GM23338 (cell line): Measurements from ENCODE around the gene DOCK4. TPM values are rescaled to one million over a fixed set of nuclear protein-coding genes. Genes with fewer than 3 reads are reported as not detected.

ENCODE experiments used
- ATAC-seq: fragments of 200-7000 bp; cut with Tn5 transposase; 3 replicates; pipeline ENCODE4 v1.9.1; 2020
- DNase-seq: peaks from one replicate; pipeline ENCODE4 v3.0.0-alpha.2; 2015; ENCODE audit warnings: low spot score
- H2AFZ ChIP-seq: fragments of 200-600 bp; sonication (generic); 2 replicates; pipeline ENCODE4 v1.8.0; 2016; ENCODE audit warnings: antibody characterized with exemption, mild to moderate bottlenecking, moderate library complexity
- H3F3A ChIP-seq: fragments of 200-600 bp; sonication (generic); replicated peaks from 2 replicates; pipeline ENCODE4 v1.8.0; 2017; ENCODE audit warnings: antibody characterized with exemption, mixed run types, low read depth
- H3K27ac ChIP-seq: fragments of 200-600 bp; sonication (generic); 2 replicates; pipeline ENCODE4 v1.6.1; 2016; ENCODE audit warnings: low read depth
- H3K27me3 ChIP-seq: fragments of 200-600 bp; sonication (generic); 2 replicates; pipeline ENCODE4 v1.8.0; 2016; ENCODE audit warnings: mild to moderate bottlenecking, mixed run types, moderate library complexity; ENCODE audit not compliant: insufficient read depth
- H3K36me3 ChIP-seq: fragments of 200-600 bp; sonication (generic); 2 replicates; pipeline ENCODE4 v1.8.0; 2016; ENCODE audit warnings: mild to moderate bottlenecking; ENCODE audit not compliant: insufficient read depth
- H3K4me1 ChIP-seq: fragments of 200-600 bp; sonication (generic); 2 replicates; pipeline ENCODE4 v1.8.0; 2016; ENCODE audit warnings: mild to moderate bottlenecking, moderate library complexity; ENCODE audit not compliant: insufficient read depth
- H3K4me2 ChIP-seq: fragments of 200-600 bp; sonication (generic); 2 replicates; pipeline ENCODE4 v1.7.1; 2017; ENCODE audit warnings: mixed run types
- H3K4me3 ChIP-seq: fragments of 200-600 bp; sonication (generic); 2 replicates; pipeline ENCODE4 v1.6.1; 2016; ENCODE audit warnings: mixed run types
- H3K79me2 ChIP-seq: fragments of 200-600 bp; sonication (generic); replicated peaks from 2 replicates; pipeline ENCODE4 v1.8.0; 2017; ENCODE audit warnings: mild to moderate bottlenecking; ENCODE audit not compliant: insufficient read depth
- H3K9me2 ChIP-seq: fragments of 200-600 bp; sonication (generic); 2 replicates; pipeline ENCODE4 v1.8.0; 2017; ENCODE audit not compliant: insufficient read depth
- H4K20me1 ChIP-seq: fragments of 200-600 bp; sonication (generic); replicated peaks from 2 replicates; pipeline ENCODE4 v1.8.0; 2017; ENCODE audit warnings: mild to moderate bottlenecking; ENCODE audit not compliant: insufficient read depth
- H3K27ac Mint-ChIP-seq: 2 replicates; pipeline ENCODE4 v1.8.0; 2020; ENCODE audit warnings: inconsistent platforms, mild to moderate bottlenecking, moderate library complexity, mixed read lengths
- H3K27me3 Mint-ChIP-seq: 3 replicates; pipeline ENCODE4 v1.8.0; 2022; ENCODE audit warnings: low read depth, mild to moderate bottlenecking, moderate library complexity, mixed read lengths, inconsistent platforms; ENCODE audit not compliant: insufficient read depth, poor library complexity
- H3K36me3 Mint-ChIP-seq: 3 replicates; pipeline ENCODE4 v1.8.0; 2021; ENCODE audit warnings: low read depth, mild to moderate bottlenecking, inconsistent platforms, moderate library complexity, mixed read lengths
- H3K4me1 Mint-ChIP-seq: 3 replicates; pipeline ENCODE4 v1.8.0; 2020; ENCODE audit warnings: mild to moderate bottlenecking, inconsistent platforms, mixed read lengths
- H3K4me3 Mint-ChIP-seq: 3 replicates; pipeline ENCODE4 v1.8.0; 2021; ENCODE audit warnings: moderate library complexity, mild to moderate bottlenecking, inconsistent platforms, mixed read lengths
- H3K9me3 Mint-ChIP-seq: 3 replicates; pipeline ENCODE4 v1.8.0; 2020; ENCODE audit warnings: moderate library complexity, mild to moderate bottlenecking, inconsistent platforms, mixed read lengths
- CREB1 ChIP-seq: fragments of 250-450 bp; sonication (Bioruptor Pico); IDR thresholded peaks from 2 replicates; pipeline ENCODE4 v1.5.0; 2020; ENCODE audit warnings: low read depth, mild to moderate bottlenecking, moderate library complexity
- ETS1 ChIP-seq: IDR thresholded peaks from 2 replicates; pipeline ENCODE4 v1.6.1; 2016; ENCODE audit warnings: antibody characterized with exemption
- EZH2 ChIP-seq: fragments of 200-600 bp; sonication (generic); IDR thresholded peaks from one replicate; pipeline ENCODE4 v1.8.0; 2017; ENCODE audit warnings: antibody characterized with exemption, mild to moderate bottlenecking, low read depth; ENCODE audit not compliant: unreplicated experiment
- EZH2phosphoT487 ChIP-seq: fragments of 200-600 bp; sonication (generic); IDR thresholded peaks from one replicate; pipeline ENCODE4 v1.8.1; 2018; ENCODE audit warnings: antibody characterized with exemption; ENCODE audit not compliant: unreplicated experiment
- JUNB ChIP-seq: IDR thresholded peaks from one replicate; pipeline ENCODE4 v1.6.1; 2016; ENCODE audit warnings: antibody characterized with exemption; ENCODE audit not compliant: unreplicated experiment
- NANOG ChIP-seq: IDR thresholded peaks from 2 replicates; pipeline ENCODE4 v1.6.1; 2016; ENCODE audit warnings: antibody characterized with exemption, borderline replicate concordance
- POLR2AphosphoS5 ChIP-seq: IDR thresholded peaks from 2 replicates; pipeline ENCODE4 v1.6.1; 2016; ENCODE audit warnings: antibody characterized with exemption, low read depth
- REST ChIP-seq: IDR thresholded peaks from one replicate; pipeline ENCODE4 v1.6.1; 2018; ENCODE audit warnings: antibody characterized with exemption; ENCODE audit not compliant: unreplicated experiment
- STAT1 ChIP-seq: IDR thresholded peaks from one replicate; pipeline ENCODE4 v1.6.1; 2016; ENCODE audit warnings: antibody characterized with exemption; ENCODE audit not compliant: unreplicated experiment
- ZNF114 ChIP-seq: fragments of 250-450 bp; sonication (Bioruptor Pico); IDR thresholded peaks from 2 replicates; pipeline ENCODE4 v1.5.0; 2020; ENCODE audit warnings: mild to moderate bottlenecking, moderate library complexity
- ZNF331 ChIP-seq: fragments of 250-450 bp; sonication (Bioruptor Pico); IDR thresholded peaks from 2 replicates; pipeline ENCODE4 v1.5.0; 2020; ENCODE audit warnings: low read depth, mild to moderate bottlenecking, moderate library complexity
- ZNF462 ChIP-seq: fragments of 250-450 bp; sonication (Bioruptor Pico); IDR thresholded peaks from 2 replicates; pipeline ENCODE4 v1.5.0; 2020; ENCODE audit warnings: mild to moderate bottlenecking, moderate library complexity
- polyA plus RNA-seq: library from polyadenylated mRNA; unstranded; fragments of >200 nt; fragmentation: Nextera tagmentation; extraction: Ambion mirVana; gene quantifications from 2 replicates; pipeline ENCODE4 v1.2.1, GENCODE V29; 2016
- total RNA-seq: library from RNA; depleted of rRNA; stranded (reverse); fragments of >200 nt; shearing (Covaris generic); gene quantifications from 2 replicates; pipeline ENCODE4 v1.2.3, GENCODE V29; 2014
- TF ChIP-seq, protein P1 (sequence below), 2 experiments: fragments of 200-600 bp in 1 of 2; sonication (generic) in 1 of 2; conservative IDR thresholded peaks; 2 replicates each; pipeline versions ENCODE4 v1.5.1 to v1.6.1; 2016 to 2017; ENCODE audit warnings: antibody characterized with exemption in 2 of 2, low read depth in 2 of 2, mild to moderate bottlenecking in 2 of 2, moderate library complexity in 1 of 2

The DOCK4 gene
- total and polyA plus RNA-seq, 2 experiments from 2014 or later = 6.3 to 33.8 TPM

DNA sequence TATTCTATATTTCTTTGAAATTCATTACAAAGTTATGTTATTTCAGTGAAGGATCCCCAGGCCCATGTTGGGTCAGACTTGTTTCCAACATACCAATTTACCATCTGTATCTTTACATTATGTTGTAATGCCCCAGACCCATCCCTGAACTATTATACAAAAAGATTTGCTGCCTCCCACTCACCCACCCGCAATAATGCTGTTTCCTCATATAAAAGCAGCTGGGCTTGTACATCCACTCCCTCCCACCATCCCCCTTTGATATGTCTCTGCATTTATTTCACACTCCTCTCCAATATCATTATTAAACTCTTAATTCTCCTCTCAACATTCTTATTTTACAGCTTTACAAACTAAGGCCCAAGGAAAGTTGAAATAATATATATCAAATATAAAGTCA is 153.7 kb downstream of the DOCK4 start:
- ATAC-seq (no peak), DNase-seq (no peak)
- no peaks in the 10 kb centered on the region for H3K9me3 Mint-ChIP-seq
- no peak overlapping the region for H3K4me3 ChIP-seq
- no peak overlapping the region for H3K4me3 Mint-ChIP-seq
- peaks cover 2% of the 10 kb centered on the region for H3K27me3 Mint-ChIP-seq
- H3K36me3 Mint-ChIP-seq = no peaks in the 10 kb centered on the region
- no peak overlapping the region for H2AFZ ChIP-seq
- no peaks in the 10 kb centered on the region for H3F3A ChIP-seq
- peaks cover 30% of the 10 kb centered on the region for H3K4me1 Mint-ChIP-seq
- TF ChIP-seq STAT1 (no peak), REST (no peak), JUNB (no peak), CREB1 (no peak), EZH2 (no peak), ZNF462 (CRISPR knock-in tag) (no peak), NANOG (no peak), POLR2AphosphoS5 (no peak), EZH2phosphoT487 (no peak), ETS1 (no peak), ZNF114 (CRISPR knock-in tag) (no peak), ZNF331 (CRISPR knock-in tag) (no peak)
- TF ChIP-seq, protein P1, sequence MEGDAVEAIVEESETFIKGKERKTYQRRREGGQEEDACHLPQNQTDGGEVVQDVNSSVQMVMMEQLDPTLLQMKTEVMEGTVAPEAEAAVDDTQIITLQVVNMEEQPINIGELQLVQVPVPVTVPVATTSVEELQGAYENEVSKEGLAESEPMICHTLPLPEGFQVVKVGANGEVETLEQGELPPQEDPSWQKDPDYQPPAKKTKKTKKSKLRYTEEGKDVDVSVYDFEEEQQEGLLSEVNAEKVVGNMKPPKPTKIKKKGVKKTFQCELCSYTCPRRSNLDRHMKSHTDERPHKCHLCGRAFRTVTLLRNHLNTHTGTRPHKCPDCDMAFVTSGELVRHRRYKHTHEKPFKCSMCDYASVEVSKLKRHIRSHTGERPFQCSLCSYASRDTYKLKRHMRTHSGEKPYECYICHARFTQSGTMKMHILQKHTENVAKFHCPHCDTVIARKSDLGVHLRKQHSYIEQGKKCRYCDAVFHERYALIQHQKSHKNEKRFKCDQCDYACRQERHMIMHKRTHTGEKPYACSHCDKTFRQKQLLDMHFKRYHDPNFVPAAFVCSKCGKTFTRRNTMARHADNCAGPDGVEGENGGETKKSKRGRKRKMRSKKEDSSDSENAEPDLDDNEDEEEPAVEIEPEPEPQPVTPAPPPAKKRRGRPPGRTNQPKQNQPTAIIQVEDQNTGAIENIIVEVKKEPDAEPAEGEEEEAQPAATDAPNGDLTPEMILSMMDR (conservative IDR thresholded peaks at IDR 0.05; ENCODE audit: low read depth in 2 of 2) = no peak
- H4K20me1 ChIP-seq = 0 out of 2 replicates have a peak, but pooled peaks cover 5% of the 10 kb centered on the region
- no peaks in the 10 kb centered on the region for H3K27me3 ChIP-seq
- H3K4me1 ChIP-seq = peaks cover 10% of the 10 kb centered on the region
- H3K79me2 ChIP-seq = peaks cover 35% of the 10 kb centered on the region
- H3K4me2 ChIP-seq = no peak overlapping the region
- no peak overlapping the region for H3K27ac Mint-ChIP-seq
- no peaks in the 10 kb centered on the region; the same call in 1 of the 2 replicates for H3K36me3 ChIP-seq
- H3K9me2 ChIP-seq = no peaks in the 10 kb centered on the region
- no peak overlapping the region for H3K27ac ChIP-seq
